IMR-90 (cell line): Measurements from ENCODE around the gene SDC3.

ENCODE experiments used
- BHLHE40 ChIP-seq: fragments of 150-350 bp; IDR thresholded peaks from 2 replicates; pipeline ENCODE4 v1.6.1; 2016; ENCODE audit warnings: mild to moderate bottlenecking, low read depth, low read length
- CEBPB ChIP-seq: IDR thresholded peaks from 2 replicates; pipeline ENCODE4 v1.6.1; 2012; ENCODE audit warnings: low read depth, low read length, improper control_type of control experiment
- FOS ChIP-seq: fragments of 150-350 bp; IDR thresholded peaks from 2 replicates; pipeline ENCODE4 v1.6.1; 2016; ENCODE audit warnings: low read depth, low read length
- MAZ ChIP-seq: IDR thresholded peaks from 2 replicates; pipeline ENCODE4 v1.6.1; 2012; ENCODE audit warnings: low read depth, mild to moderate bottlenecking, low read length, improper control_type of control experiment, moderate library complexity, borderline replicate concordance
- MXI1 ChIP-seq: IDR thresholded peaks from 2 replicates; pipeline ENCODE4 v1.6.1; 2012; ENCODE audit warnings: low read depth, mild to moderate bottlenecking, low read length, moderate library complexity, borderline replicate concordance
- POLR2A ChIP-seq: IDR thresholded peaks from 2 replicates; pipeline ENCODE4 v1.6.1; 2012; ENCODE audit warnings: mild to moderate bottlenecking, low read depth, low read length
- RAD21 ChIP-seq: IDR thresholded peaks from 2 replicates; pipeline ENCODE4 v1.6.1; 2012; ENCODE audit warnings: low read length, improper control_type of control experiment
- RCOR1 ChIP-seq: IDR thresholded peaks from 2 replicates; pipeline ENCODE4 v1.6.1; 2012; ENCODE audit warnings: mild to moderate bottlenecking, low read length, improper control_type of control experiment; ENCODE audit not compliant: insufficient replicate concordance
- RFX5 ChIP-seq: IDR thresholded peaks from 2 replicates; pipeline ENCODE4 v1.8.0; 2012; ENCODE audit warnings: low read depth, mild to moderate bottlenecking, low read length, moderate library complexity
- SMC3 ChIP-seq: fragments of 150-350 bp; IDR thresholded peaks from 2 replicates; pipeline ENCODE4 v1.6.1; 2016; ENCODE audit warnings: low read depth, mild to moderate bottlenecking, antibody characterized with exemption, low read length, moderate library complexity
- TF ChIP-seq, protein P1 (sequence below): conservative IDR thresholded peaks from 2 replicates; pipeline ENCODE4 v1.5.1; 2012; ENCODE audit warnings: mild to moderate bottlenecking, low read depth, low read length, improper control_type of control experiment
- TF ChIP-seq, protein P2 (sequence below): fragments of 150-350 bp; IDR thresholded peaks from 2 replicates; pipeline ENCODE4 v1.6.1; 2016; ENCODE audit warnings: low read depth, mild to moderate bottlenecking, low read length, moderate library complexity, borderline replicate concordance
- TF ChIP-seq, protein P3 (sequence below): fragments of 150-350 bp; IDR thresholded peaks from 2 replicates; pipeline ENCODE4 v1.6.1; 2017; ENCODE audit warnings: mild to moderate bottlenecking, antibody characterized with exemption, low read length, low read depth

DNA sequence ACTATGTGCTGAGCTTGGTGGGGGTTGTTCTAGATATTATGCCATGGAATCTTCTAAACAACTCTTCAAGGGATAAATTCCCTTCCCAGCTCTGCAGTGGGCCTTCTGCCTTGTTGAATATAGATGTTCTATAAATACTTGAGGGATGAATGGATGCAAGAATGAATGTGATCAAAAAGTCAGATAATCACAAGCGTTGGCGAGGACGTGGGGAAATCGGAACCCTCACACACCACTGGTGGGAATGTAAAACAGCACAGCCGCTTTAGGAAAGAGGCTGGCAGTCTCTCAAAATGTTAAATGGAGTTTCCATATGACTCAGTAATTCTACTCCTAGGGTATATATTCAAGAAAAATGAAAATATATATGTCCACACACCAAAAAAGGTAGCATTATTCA, 19.0 kb downstream of the SDC3 start:
- TF ChIP-seq, protein P1, sequence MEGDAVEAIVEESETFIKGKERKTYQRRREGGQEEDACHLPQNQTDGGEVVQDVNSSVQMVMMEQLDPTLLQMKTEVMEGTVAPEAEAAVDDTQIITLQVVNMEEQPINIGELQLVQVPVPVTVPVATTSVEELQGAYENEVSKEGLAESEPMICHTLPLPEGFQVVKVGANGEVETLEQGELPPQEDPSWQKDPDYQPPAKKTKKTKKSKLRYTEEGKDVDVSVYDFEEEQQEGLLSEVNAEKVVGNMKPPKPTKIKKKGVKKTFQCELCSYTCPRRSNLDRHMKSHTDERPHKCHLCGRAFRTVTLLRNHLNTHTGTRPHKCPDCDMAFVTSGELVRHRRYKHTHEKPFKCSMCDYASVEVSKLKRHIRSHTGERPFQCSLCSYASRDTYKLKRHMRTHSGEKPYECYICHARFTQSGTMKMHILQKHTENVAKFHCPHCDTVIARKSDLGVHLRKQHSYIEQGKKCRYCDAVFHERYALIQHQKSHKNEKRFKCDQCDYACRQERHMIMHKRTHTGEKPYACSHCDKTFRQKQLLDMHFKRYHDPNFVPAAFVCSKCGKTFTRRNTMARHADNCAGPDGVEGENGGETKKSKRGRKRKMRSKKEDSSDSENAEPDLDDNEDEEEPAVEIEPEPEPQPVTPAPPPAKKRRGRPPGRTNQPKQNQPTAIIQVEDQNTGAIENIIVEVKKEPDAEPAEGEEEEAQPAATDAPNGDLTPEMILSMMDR, result no peak
- TF ChIP-seq RAD21 (no peak), POLR2A (no peak), RFX5 (no peak), RCOR1 (no peak), MAZ (no peak), CEBPB (no peak), MXI1 (no peak), BHLHE40 (no peak), FOS (no peak), SMC3 (no peak)
- TF ChIP-seq, protein P2, sequence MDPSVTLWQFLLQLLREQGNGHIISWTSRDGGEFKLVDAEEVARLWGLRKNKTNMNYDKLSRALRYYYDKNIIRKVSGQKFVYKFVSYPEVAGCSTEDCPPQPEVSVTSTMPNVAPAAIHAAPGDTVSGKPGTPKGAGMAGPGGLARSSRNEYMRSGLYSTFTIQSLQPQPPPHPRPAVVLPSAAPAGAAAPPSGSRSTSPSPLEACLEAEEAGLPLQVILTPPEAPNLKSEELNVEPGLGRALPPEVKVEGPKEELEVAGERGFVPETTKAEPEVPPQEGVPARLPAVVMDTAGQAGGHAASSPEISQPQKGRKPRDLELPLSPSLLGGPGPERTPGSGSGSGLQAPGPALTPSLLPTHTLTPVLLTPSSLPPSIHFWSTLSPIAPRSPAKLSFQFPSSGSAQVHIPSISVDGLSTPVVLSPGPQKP, result no peak
- TF ChIP-seq, protein P3, sequence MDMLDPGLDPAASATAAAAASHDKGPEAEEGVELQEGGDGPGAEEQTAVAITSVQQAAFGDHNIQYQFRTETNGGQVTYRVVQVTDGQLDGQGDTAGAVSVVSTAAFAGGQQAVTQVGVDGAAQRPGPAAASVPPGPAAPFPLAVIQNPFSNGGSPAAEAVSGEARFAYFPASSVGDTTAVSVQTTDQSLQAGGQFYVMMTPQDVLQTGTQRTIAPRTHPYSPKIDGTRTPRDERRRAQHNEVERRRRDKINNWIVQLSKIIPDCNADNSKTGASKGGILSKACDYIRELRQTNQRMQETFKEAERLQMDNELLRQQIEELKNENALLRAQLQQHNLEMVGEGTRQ, result no peak
